AG04450 (cell line): ENCODE results near the gene NFIC. TPM values are rescaled to one million over a fixed set of nuclear protein-coding genes. Genes with fewer than 3 reads are reported as not detected.

Source experiments
- CTCF ChIA-PET: fragments of 300-600, 350-600 bp; formaldehyde crosslinking; extraction: SDS; loops from one replicate; lab custom pipeline; 2022; ENCODE audit warnings: antibody characterized with exemption, inconsistent platforms; lab: Charles Lee
- POLR2A ChIA-PET: fragments of 350-600 bp; formaldehyde crosslinking; extraction: SDS; loops from one replicate; lab custom pipeline; 2021; ENCODE audit warnings: antibody characterized with exemption, inconsistent platforms; lab: Yijun Ruan, JAX
- DNase-seq: peaks from one replicate; pipeline ENCODE4 v3.0.0-alpha.2; 2011; ENCODE audit warnings: low read depth, low spot score
- H3K27ac ChIP-seq: one replicate; pipeline ENCODE4 v1.5.1; 2012; ENCODE audit warnings: low read depth, low read length, control low read depth
- H3K27me3 ChIP-seq: one replicate; pipeline ENCODE4 v1.6.0; 2012; ENCODE audit warnings: low read length; ENCODE audit not compliant: control insufficient read depth, insufficient read depth
- H3K4me3 ChIP-seq: 2 replicates; pipeline ENCODE4 v1.5.1; 2011; ENCODE audit warnings: mild to moderate bottlenecking, low read depth, low read length, control low read depth
- H3K9me3 ChIP-seq: 2 replicates; pipeline ENCODE4 v1.5.1; 2012; ENCODE audit warnings: low read length; ENCODE audit not compliant: control insufficient read depth, insufficient read depth
- polyA plus RNA-seq: library from polyadenylated mRNA; depleted of rRNA; stranded (reverse); fragments of >200 nt; gene quantifications from 2 replicates; pipeline ENCODE4 v1.2.3, GENCODE V29; 2011
- TF ChIP-seq, protein P1 (sequence below): IDR thresholded peaks from 2 replicates; pipeline ENCODE4 v1.5.1; 2011; ENCODE audit warnings: low read depth, low read length, control low read depth, inconsistent platforms

NFIC gene
- polyA plus RNA-seq, 1 experiment, result 3.9 TPM

DNA sequence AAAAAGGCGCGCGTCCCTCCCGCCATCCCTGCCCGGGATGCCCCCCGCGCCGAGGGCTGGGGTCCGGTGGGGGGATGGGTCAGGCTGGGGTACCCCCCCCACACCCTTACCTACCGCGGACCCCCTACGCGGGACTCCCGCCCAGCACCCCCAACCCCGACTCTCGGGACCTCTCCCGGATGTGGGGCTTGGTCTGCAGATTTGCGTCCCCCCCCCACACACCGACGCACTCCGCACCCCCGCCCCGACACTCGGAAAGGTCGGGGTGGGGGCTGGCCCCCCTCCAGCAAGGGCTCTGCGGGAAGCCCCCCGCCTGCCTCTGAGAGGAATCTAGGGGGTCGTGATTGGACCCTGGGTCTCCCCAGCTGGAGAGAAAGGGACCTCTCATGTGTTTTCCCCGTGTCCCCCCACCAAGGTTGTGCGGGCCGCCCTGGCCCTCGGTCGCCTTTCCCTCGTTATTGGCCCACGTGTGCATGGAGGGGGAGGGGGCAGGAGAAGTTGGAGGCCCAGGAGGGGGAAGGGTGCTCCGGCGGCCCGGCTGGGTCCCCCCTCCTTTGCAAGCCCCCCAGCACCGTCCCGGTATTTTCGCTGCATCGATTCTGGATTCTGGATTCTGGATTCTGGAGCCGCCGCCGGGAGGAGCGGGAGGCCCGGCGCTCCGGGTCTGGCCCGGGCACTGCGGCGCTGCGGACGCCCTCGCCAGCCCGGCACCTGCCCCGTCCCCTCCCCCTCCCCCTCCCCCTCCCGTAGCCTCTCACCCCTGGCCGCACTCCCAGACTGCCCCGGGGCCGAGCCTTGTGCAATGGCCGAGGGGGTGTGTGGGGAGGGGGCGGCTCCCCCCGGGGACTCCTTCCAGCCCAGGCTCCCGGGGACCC lies 607 bp downstream of the NFIC start:
- ChIA-PET CTCF (no interaction called here), POLR2A (interaction anchor here (0.6 to 0.8 kb wide), 3 partner anchors 17 to 73 kb away, joined by 3 to 4 read pairs (median 4); no protein-coding TSS in a partner anchor)
- no peak for DNase-seq
- Histone ChIP-seq H3K27me3 (no peaks in the 10 kb centered on the region), H3K27ac (peak overlapping the region; percentile 65), H3K9me3 (no peaks in the 10 kb centered on the region; the same call in 1 of the 2 replicates), H3K4me3 (peak overlapping the region; percentile 76)
- TF ChIP-seq, protein P1, sequence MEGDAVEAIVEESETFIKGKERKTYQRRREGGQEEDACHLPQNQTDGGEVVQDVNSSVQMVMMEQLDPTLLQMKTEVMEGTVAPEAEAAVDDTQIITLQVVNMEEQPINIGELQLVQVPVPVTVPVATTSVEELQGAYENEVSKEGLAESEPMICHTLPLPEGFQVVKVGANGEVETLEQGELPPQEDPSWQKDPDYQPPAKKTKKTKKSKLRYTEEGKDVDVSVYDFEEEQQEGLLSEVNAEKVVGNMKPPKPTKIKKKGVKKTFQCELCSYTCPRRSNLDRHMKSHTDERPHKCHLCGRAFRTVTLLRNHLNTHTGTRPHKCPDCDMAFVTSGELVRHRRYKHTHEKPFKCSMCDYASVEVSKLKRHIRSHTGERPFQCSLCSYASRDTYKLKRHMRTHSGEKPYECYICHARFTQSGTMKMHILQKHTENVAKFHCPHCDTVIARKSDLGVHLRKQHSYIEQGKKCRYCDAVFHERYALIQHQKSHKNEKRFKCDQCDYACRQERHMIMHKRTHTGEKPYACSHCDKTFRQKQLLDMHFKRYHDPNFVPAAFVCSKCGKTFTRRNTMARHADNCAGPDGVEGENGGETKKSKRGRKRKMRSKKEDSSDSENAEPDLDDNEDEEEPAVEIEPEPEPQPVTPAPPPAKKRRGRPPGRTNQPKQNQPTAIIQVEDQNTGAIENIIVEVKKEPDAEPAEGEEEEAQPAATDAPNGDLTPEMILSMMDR, result no peak

DNA sequence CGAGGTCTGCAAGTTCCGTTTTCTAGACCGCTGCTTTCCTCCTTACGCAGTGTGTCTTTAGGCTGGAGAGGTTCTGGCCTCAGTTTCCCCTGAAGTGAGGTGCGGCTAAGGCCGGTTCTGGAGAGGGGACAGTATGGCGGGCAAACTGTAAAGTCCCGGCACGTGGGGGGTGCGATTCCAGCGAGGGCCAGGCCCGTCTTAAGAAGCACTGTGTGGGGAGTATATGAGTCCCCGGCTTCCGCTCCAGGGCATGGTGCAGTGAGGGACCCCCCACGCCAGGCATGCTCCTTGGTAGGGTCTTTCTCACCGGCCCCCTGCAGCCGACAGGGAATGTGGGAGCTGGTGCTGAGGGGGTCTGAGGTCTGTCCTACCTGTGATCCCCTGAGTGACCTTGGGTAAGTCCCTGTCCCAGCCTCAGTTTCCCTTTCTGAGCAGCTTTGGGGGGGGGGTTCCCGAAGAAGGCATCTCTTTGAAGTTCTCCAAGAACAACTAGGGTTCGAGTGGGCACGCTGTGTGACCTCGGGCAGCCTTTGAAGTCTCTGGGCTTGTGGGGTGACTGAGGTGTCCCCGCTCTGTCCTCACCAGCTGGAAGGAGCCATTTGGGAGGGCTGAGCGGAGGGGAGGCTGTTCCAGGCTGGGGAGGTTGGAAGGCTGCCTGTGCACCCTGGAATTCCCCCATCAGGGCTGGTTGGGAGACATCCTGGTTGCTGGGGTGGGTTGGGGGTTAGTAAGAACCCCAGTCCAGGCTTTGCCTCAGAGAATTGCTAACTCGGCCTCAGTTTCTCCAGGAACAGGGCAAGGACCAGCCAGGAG lies 1.5 kb downstream of the NFIC start:
- H3K9me3 ChIP-seq, result no peaks in the 10 kb centered on the region; the same call in 1 of the 2 replicates
- CTCF ChIA-PET, result interaction anchor here (0.6 kb wide), 1 partner anchor 202 kb away, joined by 7 read pairs; no protein-coding TSS in a partner anchor
- DNase-seq, result no peak
- no peaks in the 10 kb centered on the region for H3K27me3 ChIP-seq
- TF ChIP-seq, protein P1, result no peak
- peak overlapping the region; percentile 61 for H3K27ac ChIP-seq
- peak overlapping the region; percentile 76 for H3K4me3 ChIP-seq
- POLR2A ChIA-PET, result interaction anchor here (0.6 kb wide), 2 partner anchors 16 to 41 kb away, joined by 3 to 4 read pairs; no protein-coding TSS in a partner anchor

DNA sequence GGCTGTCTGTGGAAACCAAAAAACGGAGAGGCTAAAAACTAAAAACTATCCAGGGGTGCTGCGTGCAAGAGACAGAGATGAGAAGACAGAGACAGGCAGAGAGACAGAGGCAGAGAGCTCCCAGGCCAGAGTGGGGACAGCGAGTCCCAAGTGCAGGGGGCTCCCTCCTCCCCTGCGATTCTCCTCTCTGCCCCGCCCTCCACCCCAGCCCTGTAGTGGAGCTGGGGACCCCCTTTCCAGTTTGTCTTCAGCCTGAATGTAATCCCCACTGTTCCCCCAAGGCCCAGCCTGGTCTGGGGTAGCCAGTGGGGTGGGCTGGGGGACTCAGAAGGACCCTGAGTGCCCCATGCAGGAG lies 2.0 kb downstream of the NFIC start:
- Histone ChIP-seq H3K27ac (peak overlapping the region; percentile 61), H3K27me3 (no peaks in the 10 kb centered on the region), H3K4me3 (peak overlapping the region; percentile 76), H3K9me3 (no peaks in the 10 kb centered on the region; the same call in 1 of the 2 replicates)
- POLR2A ChIA-PET, result no interaction called here
- no peak for DNase-seq
- TF ChIP-seq, protein P1, result no peak
- CTCF ChIA-PET, result interaction anchor here (0.6 kb wide), 1 partner anchor 202 kb away, joined by 7 read pairs; no protein-coding TSS in a partner anchor

DNA sequence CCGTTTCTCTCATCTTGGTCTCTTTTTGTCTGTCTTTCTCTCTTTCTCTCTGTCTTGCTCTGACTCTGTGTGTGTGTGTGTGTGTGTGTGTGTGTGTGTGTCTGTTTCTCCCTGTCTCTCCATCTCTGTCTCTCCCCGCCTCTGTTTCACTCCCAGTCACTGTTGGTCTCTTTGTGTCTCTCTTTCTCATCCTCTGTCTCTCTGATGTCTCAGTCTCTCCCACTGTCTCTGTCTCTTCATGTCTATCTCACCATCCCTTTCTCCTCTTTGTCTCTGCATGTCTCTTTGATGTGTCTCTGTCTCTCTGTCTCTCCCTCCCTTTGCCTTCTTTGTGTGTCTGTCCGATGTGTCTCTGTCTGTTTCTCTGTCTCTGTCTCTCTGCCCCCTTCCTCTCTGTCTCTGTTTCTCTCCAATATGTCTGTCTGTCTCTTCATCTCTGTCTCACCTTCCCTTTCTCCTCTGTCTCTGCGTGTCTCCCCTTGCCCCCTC lies 2.5 kb downstream of the NFIC start:
- POLR2A ChIA-PET, result no interaction called here
- peak overlapping the region; percentile 76 for H3K4me3 ChIP-seq
- no peaks in the 10 kb centered on the region; the same call in 1 of the 2 replicates for H3K9me3 ChIP-seq
- TF ChIP-seq, protein P1, result no peak
- CTCF ChIA-PET, result interaction anchor here (0.6 kb wide), 2 partner anchors 60 to 116 kb away, joined by 3 to 6 read pairs; no protein-coding TSS in a partner anchor
- peak overlapping the region; percentile 61 for H3K27ac ChIP-seq
- H3K27me3 ChIP-seq, result no peaks in the 10 kb centered on the region
- DNase-seq, result no peak
